Neural progenitor cell (in vitro differentiated cells): ENCODE results near the gene REM2.

Source experiments
- CTCF ChIP-seq: fragments of 200-600 bp; sonication (generic); IDR thresholded peaks from 2 replicates; pipeline ENCODE4 v1.5.1; 2017; ENCODE audit warnings: antibody characterized with exemption, mild to moderate bottlenecking
- EZH2phosphoT487 ChIP-seq: fragments of 200-600 bp; sonication (generic); IDR thresholded peaks from 2 replicates; pipeline ENCODE4 v1.6.1; 2017; ENCODE audit warnings: antibody characterized with exemption

DNA sequence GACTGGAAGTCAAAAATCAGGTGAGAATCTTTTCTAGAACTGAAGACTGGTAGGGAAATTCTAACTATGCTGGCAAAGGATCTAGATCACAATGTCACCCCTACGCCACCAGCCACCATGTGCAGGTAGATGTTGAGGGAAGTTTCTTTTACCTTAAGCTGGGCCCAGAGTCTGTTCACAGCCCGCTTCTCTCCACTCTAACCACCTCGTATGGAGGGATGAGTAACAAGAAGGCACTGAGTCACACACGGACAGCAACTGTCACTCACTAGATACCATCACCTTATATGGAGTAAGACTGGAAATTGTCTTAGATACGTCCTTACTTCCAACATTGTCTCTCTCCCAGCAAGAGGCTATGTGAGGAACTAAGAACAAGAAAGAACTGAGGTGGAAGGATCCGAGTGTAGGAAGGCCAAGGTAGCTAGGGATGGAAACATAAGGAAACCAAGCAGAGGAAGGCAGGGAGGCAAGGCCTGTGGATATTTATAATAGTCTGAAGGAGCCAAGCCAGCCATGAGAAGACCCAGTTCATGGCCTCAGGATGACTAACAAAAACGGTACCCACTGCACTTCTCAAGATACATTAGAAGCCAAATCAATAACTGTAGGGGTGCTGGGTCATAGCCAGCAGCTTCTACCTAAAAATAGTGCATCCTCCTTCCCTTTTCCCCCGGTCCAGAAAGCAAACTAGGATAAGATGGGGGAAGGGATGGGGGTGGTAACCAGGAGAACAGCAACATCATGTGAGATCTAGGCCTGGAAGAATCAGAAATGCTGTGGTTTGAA is 15.5 kb downstream of the REM2 start:
- TF ChIP-seq EZH2phosphoT487 (no peak), CTCF (no peak)
